ENCODE measurements around the gene PSMB2.

Gene PSMB2

DNA sequence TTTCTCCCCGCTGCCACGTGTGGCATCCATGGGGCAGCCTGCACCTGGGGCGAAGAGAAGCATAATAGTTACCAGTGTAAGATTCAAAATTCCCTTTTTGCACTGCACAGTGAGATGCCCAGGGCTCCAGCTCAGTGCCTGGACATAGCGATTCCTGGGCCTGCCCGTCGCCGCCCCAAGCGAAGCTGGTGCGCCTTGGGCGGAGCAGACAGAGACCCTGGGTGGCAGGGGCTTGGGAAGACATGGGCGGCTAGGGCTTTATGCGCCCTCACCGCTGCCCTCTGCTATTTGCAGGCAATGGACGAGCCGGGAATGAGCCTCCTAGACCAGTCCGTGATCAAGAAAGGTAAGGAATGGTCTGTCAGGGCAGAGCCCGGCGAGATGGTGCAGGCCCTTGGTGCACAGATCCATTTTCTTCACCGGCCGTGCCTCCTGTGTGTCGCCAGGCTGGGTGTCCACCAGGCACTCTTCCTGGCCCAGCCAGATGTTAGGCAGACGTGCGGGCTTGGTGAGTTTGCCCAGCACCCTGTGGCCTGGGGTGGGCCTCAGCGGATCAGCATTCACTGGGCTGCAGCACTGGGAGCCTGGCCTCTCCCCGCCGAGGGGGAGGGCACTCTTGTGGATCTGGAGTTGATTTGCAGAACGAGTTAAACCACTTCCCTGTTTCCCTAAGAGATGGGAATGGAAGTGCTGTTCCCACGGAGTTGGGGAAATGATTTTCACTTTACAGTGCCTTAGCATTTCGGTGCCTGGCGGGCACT, 66.5 kb downstream of the PSMB2 start (continued):
- TF ChIP-seq CREB5 (CRISPR knock-in tag; IDR thresholded peaks at IDR 0.05; ENCODE audit: low read depth), result no peak
- TF ChIP-seq TOX (CRISPR knock-in tag; IDR thresholded peaks at IDR 0.05; ENCODE audit: borderline replicate concordance), result no peak
- no peak for TF ChIP-seq PPARA (CRISPR knock-in tag; IDR thresholded peaks at IDR 0.05; ENCODE audit: borderline replicate concordance)
- TF ChIP-seq BACH2 (CRISPR knock-in tag; IDR thresholded peaks at IDR 0.05; ENCODE audit: borderline replicate concordance), result no peak
- TF ChIP-seq GLIS3 (CRISPR knock-in tag; IDR thresholded peaks at IDR 0.05), result no peak
- TF ChIP-seq, protein P1, sequence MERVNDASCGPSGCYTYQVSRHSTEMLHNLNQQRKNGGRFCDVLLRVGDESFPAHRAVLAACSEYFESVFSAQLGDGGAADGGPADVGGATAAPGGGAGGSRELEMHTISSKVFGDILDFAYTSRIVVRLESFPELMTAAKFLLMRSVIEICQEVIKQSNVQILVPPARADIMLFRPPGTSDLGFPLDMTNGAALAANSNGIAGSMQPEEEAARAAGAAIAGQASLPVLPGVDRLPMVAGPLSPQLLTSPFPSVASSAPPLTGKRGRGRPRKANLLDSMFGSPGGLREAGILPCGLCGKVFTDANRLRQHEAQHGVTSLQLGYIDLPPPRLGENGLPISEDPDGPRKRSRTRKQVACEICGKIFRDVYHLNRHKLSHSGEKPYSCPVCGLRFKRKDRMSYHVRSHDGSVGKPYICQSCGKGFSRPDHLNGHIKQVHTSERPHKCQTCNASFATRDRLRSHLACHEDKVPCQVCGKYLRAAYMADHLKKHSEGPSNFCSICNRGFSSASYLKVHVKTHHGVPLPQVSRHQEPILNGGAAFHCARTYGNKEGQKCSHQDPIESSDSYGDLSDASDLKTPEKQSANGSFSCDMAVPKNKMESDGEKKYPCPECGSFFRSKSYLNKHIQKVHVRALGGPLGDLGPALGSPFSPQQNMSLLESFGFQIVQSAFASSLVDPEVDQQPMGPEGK (CRISPR knock-in tag; IDR thresholded peaks at IDR 0.05; ENCODE audit: borderline replicate concordance), result no peak
- no peak for TF ChIP-seq ZFP30 (CRISPR knock-in tag; IDR thresholded peaks at IDR 0.05)

DNA sequence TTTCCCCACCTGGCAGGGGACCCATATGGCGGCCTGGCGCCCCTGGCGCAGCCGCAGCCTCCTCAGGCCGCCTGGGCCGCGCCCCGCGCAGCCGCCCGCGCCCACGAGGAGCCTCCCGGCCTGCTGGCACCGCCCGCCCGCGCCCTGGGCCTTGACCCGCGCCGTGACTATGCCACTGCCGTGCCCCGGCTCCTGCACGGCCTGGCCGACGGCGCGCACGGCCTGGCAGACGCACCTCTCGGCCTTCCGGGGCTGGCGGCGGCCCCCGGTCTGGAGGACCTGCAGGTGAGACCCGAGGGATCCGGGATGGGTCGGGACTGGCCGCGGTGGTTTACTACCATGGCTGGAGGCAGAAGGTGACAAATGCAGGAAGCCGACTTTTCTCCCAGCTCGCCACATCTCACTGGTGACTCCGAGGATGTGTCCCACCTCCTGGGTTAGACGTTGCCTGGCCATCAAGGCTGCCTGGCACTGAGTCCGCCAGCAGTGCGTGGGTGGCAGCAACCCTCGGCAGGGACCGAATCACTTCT, 67.1 kb downstream of the PSMB2 start:
- ATAC-seq, result no peak
- no peak for TF ChIP-seq RARB (CRISPR knock-in tag; IDR thresholded peaks at IDR 0.05)
- no peak for TF ChIP-seq SNAI2 (CRISPR knock-in tag; IDR thresholded peaks at IDR 0.05)
- no peak for TF ChIP-seq TCF4 (CRISPR knock-in tag; IDR thresholded peaks at IDR 0.05; ENCODE audit: borderline replicate concordance)
- TF ChIP-seq ZC3H10 (CRISPR knock-in tag; IDR thresholded peaks at IDR 0.05), result no peak
- TF ChIP-seq GLIS3 (CRISPR knock-in tag; IDR thresholded peaks at IDR 0.05), result no peak
- TF ChIP-seq PPARA (CRISPR knock-in tag; IDR thresholded peaks at IDR 0.05; ENCODE audit: borderline replicate concordance), result no peak
- TF ChIP-seq, protein P1 (CRISPR knock-in tag; IDR thresholded peaks at IDR 0.05; ENCODE audit: borderline replicate concordance), result no peak

DNA sequence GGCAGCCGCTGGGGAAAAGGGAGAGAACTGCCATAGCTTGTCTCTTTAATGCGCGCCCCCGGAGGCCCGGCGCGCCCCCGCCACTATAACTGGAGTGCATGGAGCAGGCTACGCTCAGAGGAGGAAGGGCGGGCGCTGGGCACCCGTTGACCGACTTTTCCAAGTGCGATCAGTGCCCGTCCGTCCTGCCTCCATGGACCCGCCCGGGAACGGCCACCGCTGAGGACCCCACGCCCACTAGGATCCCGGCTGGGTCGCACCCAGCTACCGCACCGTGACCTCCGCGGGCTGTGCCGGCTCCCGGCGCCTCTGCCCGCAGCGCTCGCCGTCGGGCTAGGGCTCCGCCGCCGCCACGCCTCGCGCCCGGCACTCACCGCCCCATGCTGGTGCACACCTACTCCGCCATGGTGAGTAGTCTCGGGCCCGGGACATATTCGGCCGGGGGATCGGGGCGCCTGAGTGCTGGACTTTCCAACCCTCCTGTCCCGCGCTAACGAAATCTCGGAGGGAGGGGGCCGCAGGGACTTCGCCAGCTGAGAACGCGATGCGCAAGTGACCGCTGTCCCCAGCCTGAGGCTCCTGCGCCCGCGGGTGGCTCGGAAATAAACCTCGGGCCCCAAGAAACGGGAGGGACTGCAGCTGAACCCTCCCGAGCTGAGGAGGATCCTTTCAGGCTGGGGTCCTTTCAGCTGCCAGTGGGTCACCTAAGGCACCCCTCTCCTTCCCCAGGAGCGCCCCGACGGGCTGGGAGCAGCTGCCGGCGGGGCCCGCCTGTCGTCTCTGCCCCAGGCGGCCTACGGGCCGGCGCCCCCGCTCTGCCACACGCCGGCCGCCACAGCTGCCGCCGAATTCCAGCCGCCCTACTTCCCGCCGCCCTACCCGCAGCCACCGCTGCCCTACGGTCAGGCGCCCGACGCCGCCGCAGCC, 67.9 kb downstream of the PSMB2 start, which contains the start of gene TFAP2E:
Gene TFAP2E, plus strand, starts transcription at position 117 of the 927 bp plus-strand sequence. Its CDS starts 264 bp downstream, at position 381.
- no peak for TF ChIP-seq TOX (CRISPR knock-in tag; IDR thresholded peaks at IDR 0.05; ENCODE audit: borderline replicate concordance)
- no peak for TF ChIP-seq BACH2 (CRISPR knock-in tag; IDR thresholded peaks at IDR 0.05; ENCODE audit: borderline replicate concordance)
- no peak for TF ChIP-seq PPARA (CRISPR knock-in tag; IDR thresholded peaks at IDR 0.05; ENCODE audit: borderline replicate concordance)
- TF ChIP-seq OSR1 (CRISPR knock-in tag; IDR thresholded peaks at IDR 0.05), result no peak
- no peak for TF ChIP-seq ZC3H10 (CRISPR knock-in tag; IDR thresholded peaks at IDR 0.05)
- no peak for TF ChIP-seq ZFP30 (CRISPR knock-in tag; IDR thresholded peaks at IDR 0.05)
- TF ChIP-seq, protein P1 (CRISPR knock-in tag; IDR thresholded peaks at IDR 0.05; ENCODE audit: borderline replicate concordance), result no peak
- TF ChIP-seq ZNF8 (CRISPR knock-in tag; IDR thresholded peaks at IDR 0.05), result no peak
- peak; percentile 71 for ATAC-seq

GRCh38 chr1:35572296-35572695, 69.0 kb downstream of the PSMB2 start:
- no peak for ATAC-seq
- TF ChIP-seq ISL1 (CRISPR knock-in tag; IDR thresholded peaks at IDR 0.05) (no peak), ZFP3 (CRISPR knock-in tag; IDR thresholded peaks at IDR 0.05) (no peak), SNAI2 (CRISPR knock-in tag; IDR thresholded peaks at IDR 0.05) (no peak)

DNA sequence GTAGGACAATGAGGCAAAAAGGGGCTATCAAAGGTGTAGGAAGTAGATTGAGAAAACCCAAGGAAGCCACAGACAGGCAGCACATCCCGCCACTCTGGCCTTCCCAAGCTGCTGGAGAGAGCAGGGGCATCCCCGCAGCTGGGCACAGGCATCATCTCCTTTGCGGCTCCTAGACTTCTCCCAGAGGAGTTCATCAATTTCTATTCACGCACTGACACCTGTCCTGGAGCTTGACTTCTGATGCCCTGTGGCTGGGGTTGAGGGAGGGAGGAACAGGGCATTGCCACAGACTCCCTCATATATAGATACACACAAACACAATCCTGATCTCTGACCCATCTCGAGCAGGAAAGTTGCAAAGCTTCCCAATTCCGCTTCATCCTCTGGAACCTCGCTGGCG, 70.1 kb downstream of the PSMB2 start:
- ATAC-seq, result no peak
- no peak for TF ChIP-seq SNAI2 (CRISPR knock-in tag; IDR thresholded peaks at IDR 0.05)
- TF ChIP-seq ARNTL (CRISPR knock-in tag; IDR thresholded peaks at IDR 0.05; ENCODE audit: borderline replicate concordance, low read depth), result no peak
- no peak for TF ChIP-seq TSHZ2 (CRISPR knock-in tag; IDR thresholded peaks at IDR 0.05)
- TF ChIP-seq, protein P2, sequence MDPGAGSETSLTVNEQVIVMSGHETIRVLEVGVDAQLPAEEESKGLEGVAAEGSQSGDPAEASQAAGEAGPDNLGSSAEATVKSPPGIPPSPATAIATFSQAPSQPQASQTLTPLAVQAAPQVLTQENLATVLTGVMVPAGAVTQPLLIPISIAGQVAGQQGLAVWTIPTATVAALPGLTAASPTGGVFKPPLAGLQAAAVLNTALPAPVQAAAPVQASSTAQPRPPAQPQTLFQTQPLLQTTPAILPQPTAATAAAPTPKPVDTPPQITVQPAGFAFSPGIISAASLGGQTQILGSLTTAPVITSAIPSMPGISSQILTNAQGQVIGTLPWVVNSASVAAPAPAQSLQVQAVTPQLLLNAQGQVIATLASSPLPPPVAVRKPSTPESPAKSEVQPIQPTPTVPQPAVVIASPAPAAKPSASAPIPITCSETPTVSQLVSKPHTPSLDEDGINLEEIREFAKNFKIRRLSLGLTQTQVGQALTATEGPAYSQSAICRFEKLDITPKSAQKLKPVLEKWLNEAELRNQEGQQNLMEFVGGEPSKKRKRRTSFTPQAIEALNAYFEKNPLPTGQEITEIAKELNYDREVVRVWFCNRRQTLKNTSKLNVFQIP (CRISPR knock-in tag; IDR thresholded peaks at IDR 0.05; ENCODE audit: borderline replicate concordance, low read depth), result no peak
- TF ChIP-seq ZNF8 (CRISPR knock-in tag; IDR thresholded peaks at IDR 0.05), result no peak
- no peak for TF ChIP-seq ZFP30 (CRISPR knock-in tag; IDR thresholded peaks at IDR 0.05)
- no peak for TF ChIP-seq OSR1 (CRISPR knock-in tag; IDR thresholded peaks at IDR 0.05)
- no peak for TF ChIP-seq TOX (CRISPR knock-in tag; IDR thresholded peaks at IDR 0.05; ENCODE audit: borderline replicate concordance)

Measured in SK-N-SH treated with all-trans-retinoic acid at 6 μM for 48 hours (cell line).